Adrenal gland (tissue), 12 donors: ENCODE results near the gene ATP5PD. TPM values are rescaled to one million over a fixed set of nuclear protein-coding genes. Genes with fewer than 3 reads are reported as not detected.

Source experiments
- DNase-seq, 7 donors: peaks; one replicate each; pipeline ENCODE4 v3.0.0-alpha.2; 2019 to 2020
- H3K27ac ChIP-seq, 5 donors: fragments of 200-600 bp; sonication (generic) in 4 of 5; 1 replicate in 3 of 5; 2 replicates in 2 of 5; pipeline versions ENCODE4 v1.5.1 to v1.8.0; 2016 to 2020; ENCODE audit warnings: mild to moderate bottlenecking in 1 of 5
- H3K27me3 ChIP-seq: fragments of 200-600 bp; 2 replicates; pipeline ENCODE4 v1.8.0; 2021
- H3K36me3 ChIP-seq, 2 donors: fragments of 200-600 bp; replicated peaks in 1 of 2; 1 replicate in 1 of 2; 2 replicates in 1 of 2; pipeline versions ENCODE4 v1.5.1 to v1.8.0; 2018 to 2022
- H3K4me1 ChIP-seq, 2 donors: fragments of 200-600 bp; replicated peaks in 1 of 2; 1 replicate in 1 of 2; 2 replicates in 1 of 2; pipeline versions ENCODE4 v1.5.1 to v1.8.0; 2018 to 2021
- H3K4me3 ChIP-seq, 4 donors: fragments of 200-600 bp; sonication (generic) in 3 of 4; one replicate each; pipeline ENCODE4 v1.5.1; 2016 to 2018
- H3K9me3 ChIP-seq, 3 donors: fragments of 200-600 bp; sonication (generic) in 1 of 3; replicated peaks in 1 of 3; 1 replicate in 2 of 3; 2 replicates in 1 of 3; pipeline versions ENCODE4 v1.5.1 to v1.8.0; 2016 to 2021
- CTCF ChIP-seq, 6 experiments: fragments of 450-650 bp in 4 of 6; fragments of 200-600 bp in 2 of 6; sonication (generic) in 1 of 6; IDR thresholded peaks; 1 replicate in 5 of 6; 2 replicates in 1 of 6; pipeline versions ENCODE4 v1.5.1 to v1.8.0; 2016 to 2021; ENCODE audit warnings: antibody characterized with exemption in 6 of 6, mild to moderate bottlenecking in 2 of 6, moderate library complexity in 1 of 6
- POLR2A ChIP-seq, 2 donors: fragments of 450-650 bp; IDR thresholded peaks; one replicate each; pipeline ENCODE4 v1.6.1; 2017; ENCODE audit warnings: antibody characterized with exemption in 2 of 2, mild to moderate bottlenecking in 2 of 2, moderate library complexity in 1 of 2
- WGBS, 4 donors: extraction: QIAGEN DNeasy Blood & Tissue Kit in 2 of 4; methylation state at CpG; one replicate each; pipeline versions ENCODE4 v1.1.5 to v1.1.7; 2013 to 2017; 5-methylcytosine and 5-hydroxymethylcytosine counted together
- intact Hi-C, 2 donors: fragments of 100-400 bp; cut with DNase I; formaldehyde crosslinking; loops; one replicate each; pipeline versions ENCODE4 v1.14.1 to v1.15.0; 2022 to 2023
- polyA plus RNA-seq, 3 donors: library from polyadenylated mRNA; stranded (reverse); fragments of 200-250 nt in 2 of 3; fragments of 350-450 nt in 1 of 3; fragmentation: Illumina TruSeq in 1 of 3; extraction: RNeasy Lipid Tissue Mini Kit (QIAGEN cat#74804) in 1 of 3; gene quantifications; one replicate each; pipeline ENCODE4 v1.2.3, GENCODE V29; 2013 to 2014
- total RNA-seq, 9 donors: library from RNA; depleted of rRNA in 4 of 9; stranded (reverse); fragments of >200 nt in 4 of 9; fragments of 120-200 nt in 1 of 9; fragmentation: NEBNext Ultra II Directional in 1 of 9; extraction: Animal tissue kit (Norgen Biotek cat#: 25700) in 1 of 9; gene quantifications; one replicate each; pipeline versions ENCODE4 v1.1.0 to v1.2.4, GENCODE V29; 2013 to 2023
- donor health status: healthy with polysubstance abuse.
- donor health status: Bipolar disorder and iron deficiency.
- donor health status: DM: yes; HTN: yes; CAD: no.
- donor health status: DM: no; HTN: no; CAD: no.
- donor health status: DM: no; HTN: no; CAD: no.
- donor health status: DM: yes; HTN: yes; CAD: no.

ATP5PD gene
- total and polyA plus RNA-seq, 12 donors: 215 to 826 (median 308) TPM

- Histone ChIP-seq H3K36me3 (peaks cover 0 to 28% of the 10 kb centered on the region in 2 donors), H3K4me1 (no peaks in the 10 kb centered on the region), H3K27ac (no peak overlapping the region), H3K27me3 (no peaks in the 10 kb centered on the region), H3K9me3 (no peaks in the 10 kb centered on the region), H3K4me3 (no peak overlapping the region)
- WGBS, 4 donors: 90 to 97% (median 94%) methylated on average over 3 of the region's 3 CpGs
- TF ChIP-seq POLR2A (IDR thresholded peaks at IDR 0.05): no peak
- TF ChIP-seq CTCF (IDR thresholded peaks at IDR 0.05): no peak
- DNase-seq: no peak
- intact Hi-C loops: no loop called here
Observed at GRCh38 chr17:75019710-75020109, 27.1 kb downstream of the ATP5PD start.

- intact Hi-C loops: no loop called here
- TF ChIP-seq POLR2A (IDR thresholded peaks at IDR 0.05) (no peak), CTCF (IDR thresholded peaks at IDR 0.05) (no peak)
- peaks cover 0 to 28% of the 10 kb centered on the region in 2 donors for H3K36me3 ChIP-seq
- 93 to 95% (median 94%) methylated on average over 4 to 5 of the region's 5 CpGs for WGBS, 4 donors
- H3K27ac ChIP-seq: no peak overlapping the region
- H3K9me3 ChIP-seq: no peaks in the 10 kb centered on the region
- H3K27me3 ChIP-seq: no peaks in the 10 kb centered on the region
- no peak for DNase-seq
- H3K4me1 ChIP-seq: no peaks in the 10 kb centered on the region
- H3K4me3 ChIP-seq: no peak overlapping the region
Observed at GRCh38 chr17:75019146-75019545, 27.6 kb downstream of the ATP5PD start.

- 0 to 2% (median 0%) methylated on average over 2 to 10 of the region's 10 CpGs for WGBS, 4 donors
- TF ChIP-seq POLR2A (IDR thresholded peaks at IDR 0.05): no peak
- no peak for TF ChIP-seq CTCF (IDR thresholded peaks at IDR 0.05)
- H3K36me3 ChIP-seq: no peaks in the 10 kb centered on the region
- no peaks in the 10 kb centered on the region for H3K9me3 ChIP-seq
- intact Hi-C loops: no loop called here
- H3K27me3 ChIP-seq: no peaks in the 10 kb centered on the region
- peak overlapping the region in 4 of 5 donors; percentile 33 to 83 (median 62) for H3K27ac ChIP-seq
- H3K4me1 ChIP-seq: peaks cover 0 to 20% of the 10 kb centered on the region in 2 donors
- peak overlapping the region; percentile 34 to 52 (median 50) for H3K4me3 ChIP-seq
- no peak for DNase-seq
Observed at GRCh38 chr17:75013092-75013559, 33.6 kb downstream of the ATP5PD start.

DNA sequence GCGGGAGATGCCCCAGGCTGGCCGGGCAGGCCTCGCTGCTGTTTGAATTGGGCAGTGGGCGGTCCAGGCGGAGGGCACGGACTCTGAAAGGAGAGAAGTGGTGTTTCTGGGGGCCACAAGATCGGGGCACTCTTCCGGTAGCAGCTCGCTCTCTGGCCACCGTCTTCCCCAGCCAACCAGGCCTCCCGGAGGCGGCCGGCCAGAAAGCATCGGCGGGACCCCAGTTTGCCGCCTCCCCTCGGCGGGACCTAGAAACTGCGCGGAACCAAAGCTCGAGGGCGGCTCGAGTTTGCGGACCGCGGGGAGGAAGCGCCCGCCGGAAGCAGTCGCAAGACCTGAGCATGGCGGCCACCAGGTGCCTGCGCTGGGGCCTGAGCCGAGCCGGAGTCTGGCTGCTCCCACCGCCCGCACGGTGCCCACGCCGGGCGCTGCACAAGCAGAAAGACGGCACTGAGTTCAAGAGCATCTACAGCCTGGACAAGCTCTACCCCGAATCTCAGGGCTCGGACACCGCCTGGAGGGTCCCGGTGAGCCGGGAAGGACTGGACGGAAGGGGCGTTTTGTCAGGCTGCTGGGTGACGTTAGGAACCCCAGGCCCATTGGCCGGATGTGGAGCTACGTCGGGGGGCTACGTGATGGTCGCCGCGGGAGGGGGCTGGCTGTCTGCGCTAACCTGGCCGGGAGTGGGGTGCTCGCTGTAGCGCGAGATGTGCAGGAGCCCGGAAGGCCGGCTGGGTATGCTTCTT lies 34.2 kb downstream of the ATP5PD start, which contains the start of gene MRPL58:
TSS of gene MRPL58 (plus strand) at position 325 of the 746 bp plus-strand sequence. CDS start at position 342, 17 bp downstream.
- peak within 1 kb of the TSS; percentile 11 to 83 (median 52) for H3K27ac ChIP-seq
- no peaks in the 10 kb centered on the region for H3K9me3 ChIP-seq
- peaks cover 0 to 20% of the 10 kb centered on the region in 2 donors for H3K4me1 ChIP-seq
- H3K4me3 ChIP-seq: peak within 1 kb of the TSS; percentile 34 to 52 (median 50)
- TF ChIP-seq CTCF (IDR thresholded peaks at IDR 0.05): peak; percentile 35 to 70 (median 58)
- peak; percentile 43 to 49 for TF ChIP-seq POLR2A (IDR thresholded peaks at IDR 0.05)
- WGBS, 4 donors: 2 to 4% (median 2%) methylated on average over 19 to 63 of the region's 63 CpGs
- no peaks in the 10 kb centered on the region for H3K36me3 ChIP-seq
- DNase-seq: peak; percentile 74 to 90 (median 83)
- intact Hi-C loops: no loop called here
- H3K27me3 ChIP-seq: no peaks in the 10 kb centered on the region
